ENCODE data around the gene MEGF6.

MEGF6 gene

DNA sequence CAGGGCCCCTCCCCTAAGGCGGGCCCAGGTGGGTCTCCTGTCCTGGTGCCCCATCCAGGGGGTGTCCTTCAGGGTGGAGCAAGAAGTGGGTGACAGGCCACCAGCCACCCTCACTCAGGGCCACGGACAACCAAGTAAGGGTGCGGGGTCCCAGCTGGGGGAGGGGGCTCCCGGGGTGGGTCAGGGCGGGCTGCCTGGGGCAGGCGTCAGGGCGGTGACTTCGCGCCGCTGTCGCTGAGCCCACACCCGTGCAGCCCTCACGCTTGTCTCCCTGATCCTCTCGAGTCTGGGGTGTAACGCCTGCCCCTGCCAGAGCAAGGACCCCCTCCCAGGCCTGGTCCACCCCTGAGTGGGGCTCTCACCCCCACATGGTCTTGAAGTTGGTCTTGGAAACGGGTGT lies 134.6 kb downstream of the MEGF6 start:
- no peak for TF ChIP-seq ZFX (IDR thresholded peaks at IDR 0.05)
- TF ChIP-seq, protein P1, sequence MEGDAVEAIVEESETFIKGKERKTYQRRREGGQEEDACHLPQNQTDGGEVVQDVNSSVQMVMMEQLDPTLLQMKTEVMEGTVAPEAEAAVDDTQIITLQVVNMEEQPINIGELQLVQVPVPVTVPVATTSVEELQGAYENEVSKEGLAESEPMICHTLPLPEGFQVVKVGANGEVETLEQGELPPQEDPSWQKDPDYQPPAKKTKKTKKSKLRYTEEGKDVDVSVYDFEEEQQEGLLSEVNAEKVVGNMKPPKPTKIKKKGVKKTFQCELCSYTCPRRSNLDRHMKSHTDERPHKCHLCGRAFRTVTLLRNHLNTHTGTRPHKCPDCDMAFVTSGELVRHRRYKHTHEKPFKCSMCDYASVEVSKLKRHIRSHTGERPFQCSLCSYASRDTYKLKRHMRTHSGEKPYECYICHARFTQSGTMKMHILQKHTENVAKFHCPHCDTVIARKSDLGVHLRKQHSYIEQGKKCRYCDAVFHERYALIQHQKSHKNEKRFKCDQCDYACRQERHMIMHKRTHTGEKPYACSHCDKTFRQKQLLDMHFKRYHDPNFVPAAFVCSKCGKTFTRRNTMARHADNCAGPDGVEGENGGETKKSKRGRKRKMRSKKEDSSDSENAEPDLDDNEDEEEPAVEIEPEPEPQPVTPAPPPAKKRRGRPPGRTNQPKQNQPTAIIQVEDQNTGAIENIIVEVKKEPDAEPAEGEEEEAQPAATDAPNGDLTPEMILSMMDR (conservative IDR thresholded peaks at IDR 0.05): no peak
- H3K27ac ChIP-seq: no peak overlapping the region

DNA sequence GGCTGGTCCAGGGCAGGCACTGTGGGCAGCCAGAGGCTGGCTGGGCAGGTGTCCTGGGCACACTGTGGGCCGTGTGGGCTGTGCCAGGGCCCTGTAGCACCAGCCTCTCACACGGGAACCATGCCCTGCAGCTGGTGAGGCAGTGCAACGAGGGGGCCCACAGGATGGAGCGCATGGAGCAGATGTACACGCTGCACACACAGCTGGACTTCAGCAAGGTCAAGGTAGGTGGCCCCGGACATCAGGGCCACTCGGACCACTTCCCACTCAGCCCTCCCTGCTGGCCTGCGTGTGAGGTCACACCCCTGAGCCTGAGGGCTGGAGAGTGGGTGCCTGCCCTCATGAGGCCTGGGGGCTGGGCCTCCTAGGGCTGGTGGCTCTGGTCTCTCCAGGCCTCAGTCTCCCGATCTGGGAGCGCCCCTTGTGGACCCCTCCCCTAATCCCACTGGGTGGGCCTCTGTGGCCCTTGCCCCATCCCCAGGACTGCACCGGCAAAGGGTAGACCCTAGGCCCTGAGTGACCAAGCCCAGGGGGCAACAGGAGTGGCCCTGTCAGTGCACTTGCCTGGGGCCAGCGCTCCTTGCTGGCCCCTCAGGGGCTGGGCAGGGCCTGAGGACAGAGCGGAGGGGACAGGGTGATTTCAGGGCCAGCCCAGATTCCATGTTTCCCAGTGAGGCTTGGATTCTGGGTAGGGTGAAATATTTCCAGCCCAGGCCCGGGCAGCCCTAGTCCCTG lies 135.3 kb downstream of the MEGF6 start:
- H3K27ac ChIP-seq: no peak overlapping the region
- no peak for TF ChIP-seq ZFX (IDR thresholded peaks at IDR 0.05)
- TF ChIP-seq, protein P1 (conservative IDR thresholded peaks at IDR 0.05): no peak

DNA sequence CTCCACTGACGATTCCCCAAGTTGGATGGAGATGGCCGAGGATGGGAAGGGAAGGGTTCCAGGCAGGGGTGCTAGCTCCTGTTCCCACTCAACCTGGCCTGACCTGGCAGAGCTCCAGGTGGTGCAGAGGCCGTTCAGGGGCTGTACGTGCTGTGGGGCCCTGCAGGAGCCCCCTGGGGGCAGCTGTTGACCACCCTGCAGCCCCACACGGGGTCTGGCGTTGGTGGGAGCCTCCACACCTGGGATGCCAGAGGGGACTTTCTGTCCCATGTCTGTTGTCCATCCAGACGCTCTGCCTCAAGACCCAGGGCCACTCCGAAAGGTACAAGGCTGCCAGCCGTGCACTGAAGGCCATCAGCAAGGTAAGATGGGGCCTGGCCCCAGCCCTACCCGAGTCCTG lies 136.9 kb downstream of the MEGF6 start:
- TF ChIP-seq ZFX (IDR thresholded peaks at IDR 0.05): no peak
- TF ChIP-seq, protein P1 (conservative IDR thresholded peaks at IDR 0.05): no peak
- H3K27ac ChIP-seq: no peak overlapping the region

DNA sequence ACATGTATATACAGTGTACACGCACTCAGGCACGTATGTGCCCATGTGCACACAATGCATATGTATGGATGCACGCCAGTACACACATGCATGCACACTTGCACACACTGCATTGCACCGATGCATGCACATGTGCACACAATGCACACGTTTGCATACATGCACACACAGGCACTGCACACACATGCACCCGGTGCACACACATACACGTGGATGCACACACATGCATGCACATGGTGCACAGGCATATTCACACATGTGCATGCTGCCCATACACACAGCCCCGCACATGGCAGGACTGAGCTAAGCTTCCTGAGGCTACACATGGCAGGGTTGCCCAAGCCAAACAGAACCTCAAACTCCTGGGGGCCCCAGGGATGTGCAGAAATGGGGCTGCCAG lies 137.3 kb downstream of the MEGF6 start:
- no peak overlapping the region for H3K27ac ChIP-seq
- TF ChIP-seq, protein P1 (conservative IDR thresholded peaks at IDR 0.05): no peak
- TF ChIP-seq ZFX (IDR thresholded peaks at IDR 0.05): no peak

DNA sequence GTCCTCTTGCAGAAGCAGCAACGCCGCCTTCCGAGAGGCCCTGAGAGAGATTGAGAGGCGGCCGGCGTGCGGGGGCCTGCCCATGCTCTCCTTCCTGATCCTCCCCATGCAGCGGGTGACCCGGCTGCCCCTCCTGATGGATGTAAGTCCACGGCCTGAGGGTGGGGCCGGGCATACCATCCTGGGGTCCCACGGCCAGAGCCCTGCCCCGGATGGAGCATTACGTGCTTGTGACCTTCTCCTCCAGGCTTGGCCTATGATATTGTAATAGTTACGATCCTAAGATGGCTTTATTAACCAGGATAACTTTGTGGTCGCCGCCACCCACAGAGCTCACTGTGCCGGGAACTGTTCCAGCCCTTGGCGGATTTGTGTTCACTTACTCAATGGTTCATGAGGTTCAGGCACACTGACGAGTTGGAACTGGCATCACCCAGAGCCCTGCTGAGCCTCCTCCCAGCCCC lies 137.9 kb downstream of the MEGF6 start:
- TF ChIP-seq ZFX (IDR thresholded peaks at IDR 0.05): no peak
- TF ChIP-seq, protein P1 (conservative IDR thresholded peaks at IDR 0.05): no peak
- H3K27ac ChIP-seq: no peak overlapping the region

DNA sequence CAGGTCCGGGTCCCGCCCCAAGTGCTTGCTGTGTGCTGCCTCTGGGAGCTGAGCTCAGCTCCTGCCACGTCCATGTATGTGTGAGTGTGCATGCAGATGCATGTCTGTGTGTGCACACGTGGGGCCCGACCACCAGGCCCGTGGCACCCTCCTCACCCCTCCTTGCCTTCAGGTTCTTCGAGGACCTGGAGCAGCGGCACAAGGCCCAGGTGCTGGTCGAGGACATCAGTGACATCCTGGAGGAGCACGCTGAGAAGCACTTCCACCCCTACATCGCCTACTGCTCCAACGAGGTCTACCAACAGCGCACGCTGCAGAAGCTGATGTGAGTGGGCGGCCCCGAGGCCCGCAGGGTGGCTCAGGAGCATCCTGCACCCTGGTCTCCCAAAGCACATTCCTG lies 138.4 kb downstream of the MEGF6 start:
- TF ChIP-seq ZFX (IDR thresholded peaks at IDR 0.05): no peak
- TF ChIP-seq, protein P1 (conservative IDR thresholded peaks at IDR 0.05): no peak
- no peak overlapping the region for H3K27ac ChIP-seq

DNA sequence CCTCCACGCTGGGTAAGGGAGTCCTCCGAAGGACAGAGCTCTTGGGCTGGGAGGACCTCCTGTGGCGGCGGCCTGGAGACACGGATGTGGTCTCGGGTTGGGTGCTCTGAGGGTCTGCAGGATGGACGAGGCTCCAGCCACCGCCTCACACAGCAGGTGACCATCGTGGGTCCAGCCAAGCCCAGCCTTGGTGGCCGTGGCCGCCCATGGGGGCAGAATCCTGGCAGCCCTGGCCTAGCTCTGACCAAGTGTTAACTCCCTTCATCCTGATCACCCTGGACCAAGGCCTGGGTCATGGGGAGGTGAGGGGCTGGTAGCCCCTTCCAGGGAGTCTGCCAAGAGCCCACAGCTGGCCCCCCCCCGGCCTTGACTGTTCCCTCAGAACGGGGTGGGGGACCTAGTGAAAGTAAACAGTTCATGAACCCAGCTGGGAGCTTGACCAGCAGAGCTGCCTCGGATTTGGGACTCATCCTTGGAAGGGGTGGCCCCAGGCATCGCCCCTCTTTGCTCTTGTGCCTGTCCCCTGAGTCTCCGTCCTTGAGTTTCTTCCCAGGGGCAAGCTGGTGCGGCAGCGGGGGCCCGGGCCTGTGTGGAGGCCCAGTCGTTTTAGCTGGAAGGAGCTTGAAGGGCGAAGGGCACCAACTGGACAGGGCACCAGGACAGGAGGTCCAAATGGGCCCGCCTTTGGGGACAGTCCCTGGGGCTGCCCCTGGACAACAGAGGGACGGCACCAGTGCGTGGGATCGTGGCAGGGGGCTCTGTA lies 139.0 kb downstream of the MEGF6 start:
- no peak for TF ChIP-seq ZFX (IDR thresholded peaks at IDR 0.05)
- H3K27ac ChIP-seq: no peak overlapping the region
